Type B pancreatic cell (in vitro differentiated cells): ENCODE data around the gene TDRD12. TPM values are rescaled to one million over a fixed set of nuclear protein-coding genes. Genes with fewer than 3 reads are reported as not detected.

Source experiments
- DNase-seq: peaks from one replicate; pipeline ENCODE4 v3.0.0; 2021; ENCODE audit warnings: mixed read lengths; ENCODE audit not compliant: unreplicated experiment; ENCODE audit errors: extremely low spot score
- H3K27ac Mint-ChIP-seq: 2 replicates; pipeline ENCODE4 v1.8.0; 2021; ENCODE audit warnings: mild to moderate bottlenecking, mixed read lengths
- H3K27me3 Mint-ChIP-seq: 2 replicates; pipeline ENCODE4 v1.8.0; 2021; ENCODE audit warnings: mixed read lengths
- H3K36me3 Mint-ChIP-seq: 2 replicates; pipeline ENCODE4 v1.8.0; 2021; ENCODE audit warnings: mixed read lengths
- H3K4me1 Mint-ChIP-seq: one replicate; pipeline ENCODE4 v1.8.0; 2021; ENCODE audit warnings: mixed read lengths; ENCODE audit not compliant: unreplicated experiment
- H3K4me3 Mint-ChIP-seq: 2 replicates; pipeline ENCODE4 v1.8.0; 2021; ENCODE audit warnings: mild to moderate bottlenecking, mixed read lengths
- H3K9me3 Mint-ChIP-seq: 2 replicates; pipeline ENCODE4 v1.8.0; 2021; ENCODE audit warnings: mixed read lengths
- total RNA-seq: library from RNA; stranded (reverse); gene quantifications from 2 replicates; pipeline ENCODE4 v1.2.1, GENCODE V29; 2021; ENCODE audit warnings: low replicate concordance
- TF ChIP-seq, protein P1 (sequence below): fragments of 200-600 bp; sonication (generic); conservative IDR thresholded peaks from 2 replicates; pipeline ENCODE4 v1.5.0; 2021; ENCODE audit warnings: antibody characterized with exemption, mild to moderate bottlenecking

Gene TDRD12
- total RNA-seq, 1 donor from 2014 or later = 0.24 TPM

DNA sequence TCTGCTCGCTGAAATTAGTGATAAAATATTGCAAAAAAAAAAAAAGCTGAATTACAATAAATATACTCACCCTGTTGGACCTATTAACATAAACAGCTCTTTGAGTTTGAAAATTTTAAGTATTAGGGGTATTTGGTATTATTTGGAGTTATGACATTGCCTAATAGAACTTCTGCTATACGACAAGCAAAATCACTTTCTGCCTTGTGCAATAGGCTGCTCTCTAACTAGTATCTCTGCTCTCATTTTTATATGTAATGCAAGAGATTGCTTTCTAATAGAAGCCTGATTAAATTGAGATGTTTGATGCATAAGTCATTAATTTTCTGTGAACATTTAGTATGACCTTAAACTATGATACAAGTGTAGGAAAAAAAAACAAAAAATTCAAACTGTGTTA, 38.6 kb upstream of the TDRD12 start:
- DNase-seq = no peak
- H3K4me1 Mint-ChIP-seq = peaks cover 12% of the 10 kb centered on the region
- TF ChIP-seq, protein P1, sequence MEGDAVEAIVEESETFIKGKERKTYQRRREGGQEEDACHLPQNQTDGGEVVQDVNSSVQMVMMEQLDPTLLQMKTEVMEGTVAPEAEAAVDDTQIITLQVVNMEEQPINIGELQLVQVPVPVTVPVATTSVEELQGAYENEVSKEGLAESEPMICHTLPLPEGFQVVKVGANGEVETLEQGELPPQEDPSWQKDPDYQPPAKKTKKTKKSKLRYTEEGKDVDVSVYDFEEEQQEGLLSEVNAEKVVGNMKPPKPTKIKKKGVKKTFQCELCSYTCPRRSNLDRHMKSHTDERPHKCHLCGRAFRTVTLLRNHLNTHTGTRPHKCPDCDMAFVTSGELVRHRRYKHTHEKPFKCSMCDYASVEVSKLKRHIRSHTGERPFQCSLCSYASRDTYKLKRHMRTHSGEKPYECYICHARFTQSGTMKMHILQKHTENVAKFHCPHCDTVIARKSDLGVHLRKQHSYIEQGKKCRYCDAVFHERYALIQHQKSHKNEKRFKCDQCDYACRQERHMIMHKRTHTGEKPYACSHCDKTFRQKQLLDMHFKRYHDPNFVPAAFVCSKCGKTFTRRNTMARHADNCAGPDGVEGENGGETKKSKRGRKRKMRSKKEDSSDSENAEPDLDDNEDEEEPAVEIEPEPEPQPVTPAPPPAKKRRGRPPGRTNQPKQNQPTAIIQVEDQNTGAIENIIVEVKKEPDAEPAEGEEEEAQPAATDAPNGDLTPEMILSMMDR = no peak
- peak overlapping the region; percentile 11 for H3K4me3 Mint-ChIP-seq
- peak overlapping the region; percentile 59 for H3K27ac Mint-ChIP-seq
- peaks cover 3% of the 10 kb centered on the region for H3K36me3 Mint-ChIP-seq
- H3K27me3 Mint-ChIP-seq = peaks cover 19% of the 10 kb centered on the region
- no peaks in the 10 kb centered on the region for H3K9me3 Mint-ChIP-seq

DNA sequence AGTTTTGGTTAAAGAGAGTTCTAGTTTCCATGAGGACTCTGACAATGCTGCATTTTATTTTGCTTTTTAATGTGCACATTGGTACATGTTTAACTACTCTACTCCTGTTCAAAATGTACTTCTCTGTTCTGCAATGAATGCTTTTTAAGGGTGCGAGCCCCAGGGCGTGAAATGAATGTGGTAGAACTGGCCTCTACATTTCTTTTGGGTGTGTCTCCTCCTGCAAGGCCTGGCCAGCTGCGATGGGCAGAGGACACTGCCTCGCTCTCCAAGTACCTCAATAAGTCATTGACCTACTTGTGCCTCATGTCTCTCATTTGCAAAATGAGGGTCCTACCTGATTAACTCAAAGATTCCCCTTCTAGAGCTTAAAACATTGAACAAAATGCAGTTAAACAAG, 37.2 kb upstream of the TDRD12 start:
- DNase-seq = no peak
- peak overlapping the region; percentile 58 for H3K4me3 Mint-ChIP-seq
- peaks cover 3% of the 10 kb centered on the region for H3K36me3 Mint-ChIP-seq
- TF ChIP-seq, protein P1 = no peak
- peak overlapping the region; percentile 93 for H3K27ac Mint-ChIP-seq
- H3K9me3 Mint-ChIP-seq = no peaks in the 10 kb centered on the region
- peaks cover 14% of the 10 kb centered on the region for H3K27me3 Mint-ChIP-seq
- H3K4me1 Mint-ChIP-seq = peaks cover 9% of the 10 kb centered on the region

DNA sequence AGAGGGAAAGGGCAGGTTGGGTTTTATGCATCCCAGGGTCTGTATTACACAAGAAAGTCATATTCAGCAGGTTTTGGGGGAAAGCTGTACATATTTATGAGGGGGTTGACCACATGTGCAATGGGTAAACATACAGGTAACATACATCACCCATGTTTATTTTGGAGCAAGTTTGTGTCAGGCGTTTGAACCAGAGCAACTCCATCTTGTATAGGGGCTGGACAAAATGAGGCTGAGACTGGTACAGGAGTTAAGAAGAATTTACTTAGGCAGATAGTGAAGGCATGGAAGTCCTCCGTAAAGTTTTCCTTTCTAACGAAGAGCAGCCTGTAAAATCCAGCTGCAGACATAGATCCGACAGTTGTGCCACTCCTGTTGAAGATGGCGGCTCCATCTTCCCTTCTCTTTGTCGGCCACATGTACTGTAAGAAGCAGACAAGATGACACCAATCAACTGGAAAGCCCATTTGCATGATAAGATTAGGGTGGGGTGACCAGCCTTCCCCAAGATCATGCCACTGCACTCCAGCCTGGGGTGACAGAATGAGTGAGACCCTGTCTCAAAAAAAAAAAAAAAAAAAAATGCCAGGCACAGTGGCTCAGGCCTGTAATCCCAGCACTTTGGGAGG, 32.6 kb upstream of the TDRD12 start:
- peaks cover 12% of the 10 kb centered on the region for H3K4me1 Mint-ChIP-seq
- no peaks in the 10 kb centered on the region for H3K9me3 Mint-ChIP-seq
- TF ChIP-seq, protein P1 = no peak

DNA sequence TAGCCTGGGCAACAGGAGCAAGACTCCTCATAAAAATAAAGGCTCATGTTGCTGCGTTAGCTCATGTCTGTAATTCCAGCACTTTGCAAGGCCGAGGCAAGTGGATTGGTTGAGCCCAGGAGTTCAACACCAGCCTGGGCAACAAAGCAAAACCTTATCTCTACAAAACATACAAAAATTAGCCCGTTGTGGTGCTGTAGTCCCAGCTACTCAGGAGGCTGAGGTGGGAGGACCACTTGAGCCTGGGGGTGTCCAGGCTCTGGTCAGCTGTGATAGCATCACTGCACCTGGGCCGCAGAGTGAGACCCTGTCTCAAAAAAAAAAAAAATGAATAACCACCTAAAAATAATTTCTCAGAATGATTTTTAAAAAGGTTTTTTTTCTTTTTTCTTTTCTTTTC, 31.9 kb upstream of the TDRD12 start:
- Mint-ChIP-seq H3K4me1 (peaks cover 8% of the 10 kb centered on the region), H3K4me3 (no peak overlapping the region), H3K9me3 (no peaks in the 10 kb centered on the region), H3K27ac (no peak overlapping the region), H3K36me3 (no peaks in the 10 kb centered on the region), H3K27me3 (no peaks in the 10 kb centered on the region)
- TF ChIP-seq, protein P1 = no peak
- DNase-seq = no peak

More for the DNA sequence above, 32.6 kb upstream of the TDRD12 start:
- no peak for DNase-seq
- Mint-ChIP-seq H3K27me3 (peaks cover 4% of the 10 kb centered on the region), H3K27ac (no peak overlapping the region), H3K4me3 (no peak overlapping the region), H3K36me3 (no peaks in the 10 kb centered on the region)

DNA sequence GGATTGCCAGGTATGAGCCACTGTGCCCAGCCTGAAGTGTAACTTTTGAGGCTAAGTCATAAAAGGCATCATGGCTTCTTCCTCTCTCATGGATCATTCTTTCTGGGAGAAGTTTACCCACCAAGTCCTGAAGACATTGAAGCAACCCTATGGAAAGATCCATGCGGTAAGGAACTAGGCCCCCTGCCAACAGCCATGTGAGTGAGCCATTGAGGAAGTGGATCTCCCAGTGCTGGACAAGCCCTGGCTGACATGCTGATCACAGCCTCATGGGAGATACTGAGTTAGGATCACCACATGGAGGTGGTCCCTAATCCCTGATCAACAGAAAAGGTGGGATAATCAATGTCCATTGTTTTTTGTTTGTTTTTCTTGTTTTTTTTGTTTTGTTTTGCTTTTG, 31.3 kb upstream of the TDRD12 start:
- Mint-ChIP-seq H3K4me1 (peaks cover 14% of the 10 kb centered on the region), H3K27ac (no peak overlapping the region), H3K36me3 (peaks cover 5% of the 10 kb centered on the region), H3K4me3 (no peak overlapping the region), H3K27me3 (no peaks in the 10 kb centered on the region), H3K9me3 (peaks cover 5% of the 10 kb centered on the region)
- TF ChIP-seq, protein P1 = no peak
- no peak for DNase-seq
